SU-DHL-6 (cell line): ENCODE measurements around the gene NKX6-2.

Source experiments
- CTCF ChIP-seq: fragments of 200-600 bp; sonication (generic); IDR thresholded peaks from one replicate; pipeline ENCODE4 v1.5.1; 2017; ENCODE audit warnings: antibody characterized with exemption, mild to moderate bottlenecking, low read length, moderate library complexity; ENCODE audit not compliant: insufficient read depth, poor library complexity, severe bottlenecking
- EZH2phosphoT487 ChIP-seq: fragments of 200-600 bp; sonication (generic), shearing (Covaris generic); conservative IDR thresholded peaks from 2 replicates; pipeline ENCODE4 v1.6.1; 2018; ENCODE audit warnings: mild to moderate bottlenecking, antibody characterized with exemption, low read length, moderate library complexity, mixed read lengths

GRCh38 chr10:132781556-132781955, 4.4 kb downstream of the NKX6-2 start:
- TF ChIP-seq CTCF (no peak), EZH2phosphoT487 (no peak)
